Activated naive CD4-positive, alpha-beta T cell treated with anti-CD3 and anti-CD28 coated beads, Interleukin-2, amount 50 U/mL, for 24 hours (primary cell): ENCODE results near the gene CACNA2D4.

Experiments
- H3K27ac Mint-ChIP-seq: one replicate; pipeline ENCODE4 v1.8.0; 2021; ENCODE audit warnings: mild to moderate bottlenecking, mixed read lengths
- H3K27me3 Mint-ChIP-seq: one replicate; pipeline ENCODE4 v1.8.0; 2021; ENCODE audit warnings: mixed read lengths
- H3K36me3 Mint-ChIP-seq: one replicate; pipeline ENCODE4 v1.8.0; 2021; ENCODE audit warnings: mixed read lengths
- H3K4me1 Mint-ChIP-seq: one replicate; pipeline ENCODE4 v1.8.0; 2021; ENCODE audit warnings: mixed read lengths
- H3K4me3 Mint-ChIP-seq: one replicate; pipeline ENCODE4 v1.8.0; 2021; ENCODE audit warnings: mild to moderate bottlenecking, mixed read lengths
- H3K9me3 Mint-ChIP-seq: one replicate; pipeline ENCODE4 v1.8.0; 2021; ENCODE audit warnings: mixed read lengths

Gene CACNA2D4

DNA sequence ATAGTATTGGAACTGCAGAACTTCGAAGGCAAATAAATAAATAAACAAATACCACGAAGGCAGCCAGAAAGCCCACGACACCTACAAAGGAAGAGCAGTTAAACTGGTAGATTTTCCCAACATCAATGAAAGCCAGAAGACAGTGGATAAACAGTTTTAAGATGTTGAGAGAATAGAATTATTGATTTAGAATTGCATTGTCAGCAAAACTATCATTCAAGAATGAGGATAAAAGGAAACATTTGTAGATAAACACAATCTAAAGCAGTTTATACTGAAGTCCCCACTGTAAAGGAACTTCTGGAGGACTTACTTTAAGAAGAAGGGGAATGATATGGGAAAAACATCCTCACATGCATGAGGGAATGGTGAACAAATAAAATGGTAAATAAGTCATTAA is 29.5 kb downstream of the CACNA2D4 start:
- H3K27me3 Mint-ChIP-seq: peaks cover 16% of the 10 kb centered on the region
- peaks cover 6% of the 10 kb centered on the region for H3K36me3 Mint-ChIP-seq
- peaks cover 19% of the 10 kb centered on the region for H3K9me3 Mint-ChIP-seq
- no peak overlapping the region for H3K4me3 Mint-ChIP-seq
- no peaks in the 10 kb centered on the region for H3K4me1 Mint-ChIP-seq
- H3K27ac Mint-ChIP-seq: no peak overlapping the region

DNA sequence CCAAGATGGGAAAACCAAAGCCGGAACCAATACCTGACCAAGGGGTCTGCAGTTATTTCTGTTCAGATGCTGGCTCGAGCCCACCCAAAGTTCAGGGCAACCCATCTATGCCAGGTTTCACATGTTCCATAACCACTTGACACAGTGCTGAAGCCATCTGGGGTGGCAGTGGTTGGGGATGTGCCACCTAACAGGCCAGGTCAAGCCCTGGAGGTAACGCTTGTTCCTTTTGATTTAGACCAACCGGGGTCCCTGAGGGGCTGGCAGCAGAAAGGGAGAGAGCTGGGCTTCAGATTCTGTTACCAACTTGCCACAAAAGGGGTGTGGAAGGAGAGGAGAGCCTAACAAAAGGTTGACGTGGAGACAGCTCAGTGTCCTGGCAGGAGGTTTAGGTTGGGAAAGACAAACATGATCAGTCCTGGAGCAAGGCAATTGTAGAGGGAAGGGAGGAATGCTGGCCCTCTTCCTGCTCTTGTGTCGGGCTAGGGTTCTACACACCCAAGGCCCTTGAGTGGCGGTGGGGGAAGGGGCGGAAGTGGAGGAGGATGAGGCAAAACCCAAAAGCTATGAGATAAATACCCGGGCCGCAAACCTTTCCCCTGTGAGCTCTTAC is 31.9 kb downstream of the CACNA2D4 start:
- Mint-ChIP-seq H3K27ac (no peak overlapping the region), H3K9me3 (peaks cover 4% of the 10 kb centered on the region), H3K27me3 (peaks cover 6% of the 10 kb centered on the region), H3K4me3 (no peak overlapping the region), H3K36me3 (peaks cover 2% of the 10 kb centered on the region), H3K4me1 (no peaks in the 10 kb centered on the region)

DNA sequence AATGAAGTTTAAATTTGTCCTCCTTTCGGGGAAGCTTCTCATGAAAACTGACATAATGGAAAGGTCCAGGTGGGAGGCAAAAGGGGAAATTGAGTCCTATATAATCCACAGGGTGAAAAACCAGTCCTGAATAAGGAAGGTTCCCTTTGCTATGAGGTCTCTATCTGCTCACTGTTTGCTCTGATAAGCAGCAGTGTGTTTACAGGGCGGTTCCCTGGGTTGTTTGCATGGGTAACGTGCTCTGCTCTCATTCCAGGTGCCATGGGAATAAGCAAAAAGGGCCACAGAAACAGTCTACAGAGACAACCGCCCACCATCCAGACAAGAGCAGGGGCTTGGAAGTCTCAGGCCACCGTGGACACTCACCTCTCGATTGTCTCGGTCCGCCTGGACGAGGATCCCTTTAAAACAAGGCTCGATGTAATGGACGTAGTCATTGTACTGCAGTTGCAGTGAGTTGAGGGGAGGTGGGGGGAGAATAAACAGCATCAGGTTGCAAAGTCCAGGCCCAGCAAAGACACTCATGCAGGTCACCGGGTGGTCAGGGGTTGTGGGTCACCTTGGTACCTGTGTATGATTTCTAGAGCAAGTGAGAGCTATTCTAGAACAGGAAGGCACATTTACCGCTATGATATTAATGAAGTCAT is 32.7 kb downstream of the CACNA2D4 start:
- Mint-ChIP-seq H3K9me3 (peaks cover 4% of the 10 kb centered on the region), H3K27me3 (peaks cover 6% of the 10 kb centered on the region), H3K36me3 (no peaks in the 10 kb centered on the region)

DNA sequence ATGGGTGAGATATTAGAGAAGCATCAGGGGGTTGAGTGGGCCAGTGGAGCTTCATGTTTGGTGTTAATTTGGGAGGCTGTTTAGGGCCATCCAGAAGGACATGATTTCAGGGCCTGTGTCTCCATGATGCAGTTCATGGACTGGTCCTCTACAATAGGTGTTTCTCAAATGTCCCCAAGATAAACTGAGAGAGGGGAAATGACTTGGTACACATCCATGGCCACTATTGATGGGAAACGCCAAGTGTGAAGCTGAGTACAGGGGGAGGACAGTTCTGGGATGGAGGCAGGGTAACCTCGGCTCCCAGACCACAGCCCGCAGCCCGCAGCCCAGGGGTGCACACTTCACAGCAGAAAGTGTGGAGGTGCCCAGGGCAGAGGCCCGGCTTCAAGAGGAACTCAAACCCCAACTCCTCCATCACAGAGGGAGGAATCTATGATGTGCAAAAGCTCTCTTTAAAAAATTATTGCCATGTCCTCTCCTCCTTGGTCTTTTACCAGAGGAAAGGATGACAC is 33.3 kb downstream of the CACNA2D4 start:
- Mint-ChIP-seq H3K9me3 (peaks cover 4% of the 10 kb centered on the region), H3K36me3 (no peaks in the 10 kb centered on the region), H3K4me3 (no peak overlapping the region), H3K4me1 (no peaks in the 10 kb centered on the region), H3K27me3 (peaks cover 6% of the 10 kb centered on the region), H3K27ac (no peak overlapping the region)

More for the DNA sequence above, 32.7 kb downstream of the CACNA2D4 start:
- no peaks in the 10 kb centered on the region for H3K4me1 Mint-ChIP-seq
- no peak overlapping the region for H3K27ac Mint-ChIP-seq
- no peak overlapping the region for H3K4me3 Mint-ChIP-seq

DNA sequence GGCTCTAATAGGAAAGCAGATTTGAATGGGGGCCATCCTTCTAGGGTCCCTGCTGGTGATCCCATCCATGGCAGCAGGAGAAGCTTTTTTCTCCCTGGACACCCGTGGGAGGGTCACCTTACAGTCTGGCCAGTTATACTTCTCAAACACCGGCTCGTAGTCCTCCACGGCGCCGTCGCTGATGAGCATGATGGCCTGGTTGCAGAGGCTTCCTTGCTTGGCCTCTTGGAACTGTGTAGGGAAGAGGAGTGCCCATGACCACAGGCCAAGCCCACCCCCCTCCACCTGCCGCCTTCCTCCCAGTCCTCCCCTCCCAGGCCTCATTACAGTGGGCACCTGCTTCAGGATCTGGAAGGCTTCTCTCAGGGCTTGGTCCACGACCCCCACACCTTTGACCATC is 33.8 kb downstream of the CACNA2D4 start:
- Mint-ChIP-seq H3K27ac (no peak overlapping the region), H3K27me3 (peaks cover 6% of the 10 kb centered on the region), H3K4me1 (no peaks in the 10 kb centered on the region), H3K36me3 (no peaks in the 10 kb centered on the region), H3K4me3 (no peak overlapping the region), H3K9me3 (peaks cover 4% of the 10 kb centered on the region)

DNA sequence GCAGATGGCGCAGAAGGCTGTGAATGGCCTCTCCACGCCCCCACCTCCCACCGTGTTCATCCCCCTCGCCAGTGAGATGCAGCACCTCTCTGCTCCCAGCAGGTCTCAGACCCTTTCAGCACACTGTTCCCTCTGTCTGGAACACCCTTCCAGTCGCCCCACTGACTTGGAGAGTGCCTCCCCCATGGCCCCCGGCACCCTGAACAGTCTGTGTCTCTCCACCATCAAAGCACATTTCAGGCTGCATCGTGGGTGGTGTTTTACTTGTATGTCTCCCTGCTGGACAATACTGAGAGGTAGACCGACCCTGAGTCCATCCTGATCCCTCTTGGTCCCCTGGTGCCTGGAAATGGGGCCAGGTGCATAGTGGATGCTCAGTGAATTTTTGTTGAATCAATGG is 34.9 kb downstream of the CACNA2D4 start:
- no peaks in the 10 kb centered on the region for H3K36me3 Mint-ChIP-seq
- no peak overlapping the region for H3K27ac Mint-ChIP-seq
- H3K27me3 Mint-ChIP-seq: peaks cover 4% of the 10 kb centered on the region
- H3K4me1 Mint-ChIP-seq: no peaks in the 10 kb centered on the region
- H3K9me3 Mint-ChIP-seq: no peaks in the 10 kb centered on the region
- H3K4me3 Mint-ChIP-seq: no peak overlapping the region

DNA sequence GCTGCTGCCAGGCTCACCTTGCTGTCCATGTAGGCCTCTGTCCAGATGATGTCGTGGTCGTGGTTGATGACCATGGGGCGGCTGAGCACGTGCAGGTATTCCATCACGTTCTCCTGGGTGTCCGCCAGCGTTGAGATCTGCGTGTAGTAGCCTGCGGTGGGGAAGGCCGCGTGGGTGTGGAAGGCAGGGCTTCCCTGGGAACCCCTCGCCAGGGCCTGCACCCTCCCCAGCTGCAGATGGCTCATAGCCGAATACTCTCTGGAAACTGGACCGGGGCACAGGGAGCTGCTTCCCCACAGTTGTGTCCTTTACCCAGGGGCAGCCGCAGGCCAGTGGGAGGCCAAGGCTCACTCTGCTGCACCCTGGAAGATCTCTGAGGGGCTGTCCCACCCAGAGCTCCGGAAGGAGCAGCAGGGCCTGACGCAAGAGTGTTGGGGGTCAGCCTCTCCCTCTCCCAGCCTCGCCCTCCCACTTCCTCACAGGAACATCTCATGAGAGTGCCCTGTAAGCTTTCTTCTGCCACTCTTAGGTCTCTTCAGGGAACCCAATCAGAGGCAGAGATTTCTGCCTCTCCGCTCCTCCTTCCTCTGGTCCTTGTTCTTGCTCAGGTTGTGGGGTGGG is 35.5 kb downstream of the CACNA2D4 start:
- H3K4me3 Mint-ChIP-seq: no peak overlapping the region
- H3K9me3 Mint-ChIP-seq: no peaks in the 10 kb centered on the region
- H3K4me1 Mint-ChIP-seq: no peaks in the 10 kb centered on the region
- no peaks in the 10 kb centered on the region for H3K36me3 Mint-ChIP-seq
- H3K27me3 Mint-ChIP-seq: peaks cover 4% of the 10 kb centered on the region
- H3K27ac Mint-ChIP-seq: no peak overlapping the region

DNA sequence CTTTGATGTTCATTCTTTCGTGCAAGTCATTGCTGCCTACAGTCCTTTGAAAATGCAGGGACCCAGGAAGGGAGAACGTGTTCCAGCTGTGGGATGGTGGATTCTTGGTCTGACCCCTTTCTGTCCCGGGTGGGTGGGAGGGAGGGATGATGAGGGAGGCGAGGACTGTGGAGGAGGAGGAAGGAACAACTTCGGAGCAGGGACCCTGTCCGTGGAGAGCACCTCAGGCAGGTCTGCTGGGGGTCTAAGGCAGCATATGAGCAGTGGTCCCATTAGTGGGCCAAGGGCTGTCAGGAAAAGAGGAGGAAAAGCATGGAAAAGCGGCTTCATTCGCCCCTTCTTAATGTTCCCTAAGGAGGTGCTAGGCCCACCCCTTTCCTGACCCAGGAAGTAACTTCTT is 36.0 kb downstream of the CACNA2D4 start:
- no peak overlapping the region for H3K4me3 Mint-ChIP-seq
- H3K9me3 Mint-ChIP-seq: no peaks in the 10 kb centered on the region
- H3K4me1 Mint-ChIP-seq: no peaks in the 10 kb centered on the region
- no peak overlapping the region for H3K27ac Mint-ChIP-seq
- H3K27me3 Mint-ChIP-seq: peaks cover under 1% of the 10 kb centered on the region
- H3K36me3 Mint-ChIP-seq: no peaks in the 10 kb centered on the region

DNA sequence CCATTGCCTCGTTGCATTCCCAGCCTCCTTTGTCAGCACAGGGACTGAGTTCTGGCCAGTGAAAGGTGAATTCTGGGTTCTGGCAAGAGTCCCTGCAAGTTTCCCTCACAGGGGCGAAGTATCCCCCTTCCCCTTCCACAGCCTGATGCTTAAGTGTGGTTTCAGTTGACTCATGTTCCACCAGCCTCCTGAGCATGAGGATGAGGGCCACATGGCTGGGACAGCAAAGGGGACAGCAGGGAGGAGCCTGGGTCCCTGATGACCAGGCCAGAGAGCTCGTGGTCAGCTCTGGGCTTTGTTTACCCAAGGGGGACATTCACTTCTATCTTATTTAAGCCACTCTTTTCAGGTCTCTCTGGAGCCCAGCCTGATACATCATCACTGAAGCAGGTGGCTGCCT is 36.5 kb downstream of the CACNA2D4 start:
- Mint-ChIP-seq H3K9me3 (no peaks in the 10 kb centered on the region), H3K4me3 (no peak overlapping the region), H3K27ac (no peak overlapping the region), H3K4me1 (no peaks in the 10 kb centered on the region), H3K36me3 (no peaks in the 10 kb centered on the region), H3K27me3 (no peaks in the 10 kb centered on the region)

DNA sequence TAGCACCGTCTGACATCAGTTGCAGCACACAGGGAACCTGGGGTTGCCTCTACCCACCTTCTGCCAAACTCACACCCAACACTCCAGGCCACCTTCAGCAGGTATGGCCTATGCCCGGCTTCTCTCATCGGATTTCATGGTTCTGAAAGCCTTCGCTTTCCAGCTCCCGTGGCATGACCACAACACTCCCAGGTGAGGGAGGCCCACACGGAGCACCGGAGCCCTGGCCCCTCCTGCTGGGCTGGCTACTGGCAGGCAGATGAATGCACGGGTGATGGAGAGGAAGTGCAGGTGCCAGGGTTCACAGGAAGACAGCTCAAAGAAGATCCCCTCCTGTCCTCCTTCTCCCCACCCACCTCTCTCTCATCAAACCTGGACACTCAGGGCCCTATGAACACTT is 37.2 kb downstream of the CACNA2D4 start:
- H3K4me3 Mint-ChIP-seq: no peak overlapping the region
- no peaks in the 10 kb centered on the region for H3K27me3 Mint-ChIP-seq
- H3K9me3 Mint-ChIP-seq: no peaks in the 10 kb centered on the region
- H3K36me3 Mint-ChIP-seq: no peaks in the 10 kb centered on the region
- H3K27ac Mint-ChIP-seq: no peak overlapping the region
- H3K4me1 Mint-ChIP-seq: no peaks in the 10 kb centered on the region

DNA sequence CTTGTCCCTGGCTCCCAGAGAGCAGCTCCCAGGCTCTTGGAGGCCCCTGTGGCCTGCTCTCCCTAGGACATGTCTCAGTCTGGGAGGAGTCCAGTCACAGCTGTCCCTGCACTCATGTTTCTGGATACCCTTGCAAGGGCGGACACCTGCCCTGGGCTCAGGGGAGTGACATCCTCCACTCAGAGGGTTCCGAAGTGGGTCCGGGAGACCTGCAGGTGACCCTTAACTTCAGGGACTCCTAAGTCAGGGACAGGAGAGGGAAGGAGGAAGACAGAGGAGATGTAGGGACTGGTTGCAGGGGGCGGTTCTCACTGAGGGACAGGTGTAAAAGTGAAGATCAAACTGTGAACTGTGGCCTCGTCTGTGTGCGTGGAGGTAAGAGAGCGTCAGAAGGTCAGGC is 37.6 kb downstream of the CACNA2D4 start:
- H3K27ac Mint-ChIP-seq: no peak overlapping the region
- no peaks in the 10 kb centered on the region for H3K27me3 Mint-ChIP-seq
- H3K9me3 Mint-ChIP-seq: no peaks in the 10 kb centered on the region
- no peak overlapping the region for H3K4me3 Mint-ChIP-seq
- no peaks in the 10 kb centered on the region for H3K4me1 Mint-ChIP-seq
- no peaks in the 10 kb centered on the region for H3K36me3 Mint-ChIP-seq

DNA sequence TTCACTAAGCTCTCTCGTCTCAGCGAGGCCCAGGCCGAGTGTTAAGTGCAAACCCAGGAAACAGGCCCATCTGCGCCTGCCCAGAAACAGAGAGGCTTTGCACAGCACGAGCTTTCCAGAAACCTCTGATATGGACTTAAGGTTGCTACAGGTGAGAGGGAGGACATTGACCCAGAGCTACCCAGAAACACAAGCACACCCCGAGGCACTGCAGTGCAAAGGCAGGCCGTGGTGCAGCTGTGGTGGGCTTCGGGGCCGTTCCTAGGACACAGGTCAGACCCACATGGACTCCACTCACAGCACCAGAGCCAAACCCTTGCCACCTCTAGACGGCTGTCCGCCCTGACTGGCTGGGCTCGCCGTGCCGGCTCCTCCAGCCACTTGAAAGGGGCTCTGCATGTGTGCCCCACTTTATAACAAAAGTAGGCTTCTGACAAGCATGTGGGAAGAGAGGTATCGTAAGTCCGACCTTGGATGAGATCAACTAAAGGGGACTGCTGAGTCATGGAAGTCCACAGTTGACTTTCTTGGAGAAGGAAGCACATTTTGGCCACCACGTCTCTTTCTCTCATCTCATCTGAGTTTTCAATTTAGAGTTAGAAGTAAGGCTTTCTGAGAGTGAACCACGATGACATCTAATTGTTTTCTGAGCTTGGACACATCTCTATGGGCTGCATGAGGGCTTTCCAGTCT is 38.2 kb downstream of the CACNA2D4 start:
- no peaks in the 10 kb centered on the region for H3K9me3 Mint-ChIP-seq
- H3K27me3 Mint-ChIP-seq: no peaks in the 10 kb centered on the region
- H3K36me3 Mint-ChIP-seq: no peaks in the 10 kb centered on the region
- no peaks in the 10 kb centered on the region for H3K4me1 Mint-ChIP-seq
- no peak overlapping the region for H3K27ac Mint-ChIP-seq
- no peak overlapping the region for H3K4me3 Mint-ChIP-seq

DNA sequence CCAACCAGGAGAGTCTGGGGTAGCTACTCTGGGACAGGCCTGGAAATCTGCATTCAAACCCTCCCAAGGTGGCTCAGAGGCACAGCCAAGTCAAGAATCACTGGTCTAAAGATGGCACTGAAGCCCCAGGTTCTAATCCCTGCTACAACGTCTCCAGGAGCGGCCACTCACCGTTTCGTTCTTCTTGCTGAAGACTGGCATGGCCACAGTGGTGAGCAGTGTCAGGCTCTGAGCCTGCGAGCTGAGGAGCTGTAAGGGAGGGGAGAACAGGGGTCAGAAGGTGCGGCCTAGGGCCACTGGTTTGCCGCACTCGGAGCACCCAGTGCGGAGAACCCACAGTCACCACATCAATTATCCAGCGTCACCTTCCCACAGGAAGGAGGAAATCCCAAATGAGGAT is 38.8 kb downstream of the CACNA2D4 start:
- H3K27me3 Mint-ChIP-seq: no peaks in the 10 kb centered on the region
- H3K36me3 Mint-ChIP-seq: no peaks in the 10 kb centered on the region
- no peaks in the 10 kb centered on the region for H3K4me1 Mint-ChIP-seq
- no peak overlapping the region for H3K27ac Mint-ChIP-seq
- H3K4me3 Mint-ChIP-seq: no peak overlapping the region
- H3K9me3 Mint-ChIP-seq: no peaks in the 10 kb centered on the region

DNA sequence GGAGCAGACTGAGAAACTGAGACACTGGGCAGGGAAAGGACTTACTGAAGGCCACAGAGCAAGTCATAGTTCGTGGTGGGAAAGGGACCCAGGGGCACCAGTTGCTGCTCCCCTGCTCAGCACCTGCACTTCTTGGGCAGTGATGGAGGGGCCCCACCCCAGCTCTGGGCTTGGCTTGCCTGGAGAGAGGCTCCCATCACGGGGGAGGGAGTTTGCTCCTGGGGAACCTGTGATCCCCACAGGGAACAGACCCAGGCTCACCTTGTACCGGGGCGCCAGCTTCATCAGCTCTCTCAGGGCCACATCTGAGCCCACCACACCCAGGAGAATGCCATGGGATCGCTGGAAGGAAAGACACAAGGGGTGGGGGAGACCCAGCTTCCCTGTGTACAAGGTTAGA is 39.8 kb downstream of the CACNA2D4 start:
- no peaks in the 10 kb centered on the region for H3K9me3 Mint-ChIP-seq
- H3K27me3 Mint-ChIP-seq: no peaks in the 10 kb centered on the region
- H3K36me3 Mint-ChIP-seq: no peaks in the 10 kb centered on the region
- H3K4me1 Mint-ChIP-seq: no peaks in the 10 kb centered on the region
- no peak overlapping the region for H3K27ac Mint-ChIP-seq
- no peak overlapping the region for H3K4me3 Mint-ChIP-seq

DNA sequence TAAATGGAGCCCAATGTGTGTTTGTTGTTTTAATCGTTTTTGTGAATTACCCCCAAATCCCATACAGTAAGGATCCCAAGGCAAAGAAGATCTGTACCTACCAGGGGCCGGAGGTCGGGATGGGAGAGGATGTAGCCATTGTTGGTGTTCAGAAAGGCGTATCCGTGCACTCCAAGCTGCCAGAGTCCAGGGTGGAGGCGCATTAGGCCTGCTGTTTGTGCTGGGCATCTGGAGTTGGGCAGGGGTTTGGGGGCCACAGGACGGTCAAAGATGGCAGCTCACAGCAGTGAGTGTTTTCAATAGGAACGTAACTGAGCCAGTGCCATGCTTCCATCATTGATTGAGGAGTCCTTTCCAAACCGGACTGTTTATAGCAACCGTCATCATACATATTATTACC is 40.2 kb downstream of the CACNA2D4 start:
- no peaks in the 10 kb centered on the region for H3K9me3 Mint-ChIP-seq
- H3K4me1 Mint-ChIP-seq: no peaks in the 10 kb centered on the region
- no peaks in the 10 kb centered on the region for H3K27me3 Mint-ChIP-seq
- no peak overlapping the region for H3K4me3 Mint-ChIP-seq
- no peak overlapping the region for H3K27ac Mint-ChIP-seq
- H3K36me3 Mint-ChIP-seq: no peaks in the 10 kb centered on the region
